Epithelial cell of prostate (primary cell): Measurements from ENCODE around the gene CCDC185.
A peak's percentile ranks its signal among the peaks of the same experiment; 100 is the strongest.

Experiments used
- DNase-seq: peaks from one replicate; pipeline ENCODE4 v3.0.0-alpha.2; 2011; ENCODE audit warnings: low read depth, low spot score
- H3K27ac ChIP-seq: fragments of 450-650 bp; 2 replicates; pipeline ENCODE4 v1.5.1; 2017; ENCODE audit warnings: mild to moderate bottlenecking

CCDC185 gene

DNA sequence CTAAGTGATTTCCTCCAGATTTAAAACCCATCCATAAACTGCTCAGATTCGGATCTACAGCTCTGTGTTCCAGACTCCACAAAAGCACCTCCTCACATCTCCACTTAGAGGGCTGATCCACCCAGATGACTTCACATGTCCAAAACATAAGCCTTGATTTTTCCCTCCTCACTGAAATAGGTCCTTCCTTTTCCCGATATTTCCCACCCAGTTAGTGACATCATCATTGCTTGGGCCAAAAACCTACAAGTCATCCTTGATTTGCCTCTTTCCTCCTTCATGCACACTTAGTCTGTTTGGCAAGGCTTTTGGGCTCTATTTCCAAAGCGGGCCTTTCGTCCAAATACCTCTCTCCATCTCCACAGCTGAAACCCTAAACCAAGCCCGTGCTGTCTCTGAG is 32.3 kb downstream of the CCDC185 start:
- DNase-seq: no peak

DNA sequence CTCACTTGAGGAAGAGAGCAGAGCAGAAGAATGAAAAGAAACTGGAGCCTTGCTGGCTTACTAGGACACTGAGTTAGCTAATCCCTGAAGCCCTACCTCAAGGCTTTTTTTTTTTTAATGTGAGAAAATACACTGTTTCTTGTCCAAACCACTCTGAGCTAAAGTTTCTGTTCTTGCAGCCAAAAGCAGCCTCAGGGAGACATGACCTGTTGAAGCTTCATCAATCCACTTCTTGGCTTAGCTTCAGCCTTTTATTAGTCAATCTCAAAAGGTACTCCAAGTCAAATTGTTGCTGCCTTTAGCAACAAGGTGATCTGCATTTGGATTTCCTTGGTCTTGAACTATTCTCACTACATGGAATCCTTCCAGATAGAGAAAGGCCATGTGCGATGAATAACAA is 33.7 kb downstream of the CCDC185 start:
- no peak for DNase-seq
- no peak overlapping the region for H3K27ac ChIP-seq

More for the DNA sequence above, 32.3 kb downstream of the CCDC185 start:
- H3K27ac ChIP-seq: no peak overlapping the region

DNA sequence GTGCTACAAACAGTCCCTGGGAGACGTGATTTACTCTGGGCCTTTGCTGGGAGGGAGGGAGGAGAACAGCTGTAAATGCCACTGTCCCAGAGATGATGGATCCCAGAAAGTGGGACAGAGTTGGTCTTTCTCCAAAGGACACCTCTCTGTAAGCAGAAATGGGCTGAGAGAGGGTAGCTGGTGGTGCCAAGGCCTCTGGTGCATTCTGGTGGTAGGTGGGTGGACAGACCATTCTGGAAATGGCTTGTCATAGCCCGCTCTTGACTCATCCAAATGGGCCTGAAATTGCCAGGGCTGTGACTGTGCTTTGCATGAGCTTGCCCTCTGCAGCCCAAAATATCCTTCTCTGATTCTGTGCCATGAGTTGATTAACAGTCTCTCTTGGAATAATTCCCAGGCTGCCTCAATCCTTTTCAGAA is 36.1 kb downstream of the CCDC185 start:
- DNase-seq: peak; percentile 67
- H3K27ac ChIP-seq: peak overlapping the region; percentile 79

DNA sequence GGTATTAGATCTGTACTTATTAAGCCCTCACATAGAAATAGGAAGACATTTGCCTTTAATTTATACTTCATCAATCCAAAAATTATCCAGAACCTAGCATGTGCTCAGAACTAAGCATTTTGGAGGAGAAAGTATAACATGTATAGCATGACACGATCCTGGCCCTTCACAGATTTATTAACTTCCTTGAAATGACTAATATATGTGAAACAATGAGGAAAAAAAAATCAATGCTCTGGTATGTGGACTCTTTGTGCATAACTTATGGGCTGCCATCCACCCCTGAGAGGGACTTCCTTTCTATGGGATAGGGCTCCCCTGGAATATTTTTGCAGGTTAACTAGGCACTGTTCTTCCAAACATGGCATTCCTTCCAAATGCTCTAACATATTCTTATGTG is 36.6 kb downstream of the CCDC185 start:
- H3K27ac ChIP-seq: peak overlapping the region; percentile 79
- DNase-seq: peak; percentile 24

DNA sequence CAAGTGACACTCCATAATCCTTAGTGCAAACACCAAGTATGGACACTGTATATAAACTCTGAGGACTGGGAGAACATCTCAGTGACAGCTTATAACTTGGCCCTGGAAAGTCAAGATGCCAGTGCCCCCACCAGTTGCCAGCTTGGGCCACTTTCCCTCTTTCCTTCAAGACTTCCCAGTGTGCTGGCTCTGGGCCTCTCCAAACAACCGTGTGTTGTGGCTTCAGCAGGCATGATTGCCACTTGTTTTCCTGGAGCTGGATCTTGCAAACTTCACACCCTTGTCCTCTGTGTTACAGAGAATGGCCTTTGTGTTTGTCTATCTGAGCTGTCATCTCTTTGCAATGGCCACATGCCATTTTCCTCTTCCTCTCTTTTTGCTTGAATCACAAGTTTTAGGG is 37.0 kb downstream of the CCDC185 start:
- peak overlapping the region; percentile 79 for H3K27ac ChIP-seq
- no peak for DNase-seq

DNA sequence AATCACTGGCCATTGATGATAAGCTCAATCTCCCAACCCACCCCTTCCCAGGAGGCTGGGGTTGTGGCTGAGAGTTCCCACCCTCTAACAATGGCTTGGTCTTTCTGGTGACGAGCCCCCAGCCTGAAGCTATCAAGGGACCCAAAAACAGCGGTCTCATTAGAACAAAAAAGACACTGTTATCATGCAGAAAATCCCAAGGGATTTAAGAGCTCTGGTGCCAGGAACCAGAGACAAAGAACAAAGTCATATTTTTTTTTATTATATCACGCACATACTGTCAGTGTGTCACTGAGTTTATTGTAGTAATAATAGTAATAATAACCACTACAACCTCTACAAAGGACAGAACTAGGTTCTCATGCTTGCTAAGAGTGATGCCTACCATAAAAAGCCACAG is 43.9 kb downstream of the CCDC185 start:
- H3K27ac ChIP-seq: no peak overlapping the region
- no peak for DNase-seq

DNA sequence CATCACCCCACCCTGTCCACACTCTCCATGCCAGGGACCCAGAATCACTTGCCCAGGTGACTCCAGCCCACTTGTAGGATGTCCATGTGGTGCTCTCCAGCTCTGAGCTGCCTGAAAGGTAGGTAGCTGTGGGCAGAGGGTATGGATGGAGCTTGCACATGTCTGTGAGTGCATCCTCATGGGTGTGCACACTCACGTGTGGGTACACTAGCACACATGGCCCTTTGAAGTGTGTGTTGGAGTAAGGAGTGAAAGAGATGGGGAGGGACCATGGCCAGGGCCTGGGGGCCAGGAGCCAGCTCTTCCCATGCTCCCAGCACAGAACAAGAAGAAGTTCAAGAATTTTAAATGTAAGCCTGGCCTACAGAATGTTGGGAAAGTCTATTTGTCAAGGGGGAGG is 50.2 kb downstream of the CCDC185 start:
- no peak overlapping the region for H3K27ac ChIP-seq
- no peak for DNase-seq

DNA sequence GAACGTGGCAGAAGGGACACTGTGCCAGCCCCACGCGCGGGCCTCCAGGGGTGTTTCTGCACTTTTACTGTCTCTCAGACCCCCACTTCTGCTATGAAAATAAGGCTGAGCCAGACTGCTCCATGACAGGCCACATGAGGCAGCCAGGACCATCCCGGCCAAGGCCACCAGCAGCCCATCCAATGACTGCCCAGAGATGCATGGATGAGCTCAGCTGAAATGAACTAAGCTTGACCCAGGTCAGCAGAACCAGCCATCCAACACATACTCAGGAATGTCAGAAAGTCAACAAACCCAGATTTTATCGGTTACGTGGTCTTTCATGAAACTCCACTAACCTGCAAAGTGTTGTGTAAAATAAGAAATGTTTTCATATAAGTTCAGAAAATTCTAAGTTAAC is 51.2 kb downstream of the CCDC185 start:
- H3K27ac ChIP-seq: no peak overlapping the region
- no peak for DNase-seq
